ENCODE results near the gene SLC25A34.
A peak's percentile ranks its signal among the peaks of the same experiment; 100 is the strongest.

Gene SLC25A34

GRCh38 chr1:15733726-15734226 is 2.3 kb upstream of the SLC25A34 start:
- DNase-seq, result no peak

DNA sequence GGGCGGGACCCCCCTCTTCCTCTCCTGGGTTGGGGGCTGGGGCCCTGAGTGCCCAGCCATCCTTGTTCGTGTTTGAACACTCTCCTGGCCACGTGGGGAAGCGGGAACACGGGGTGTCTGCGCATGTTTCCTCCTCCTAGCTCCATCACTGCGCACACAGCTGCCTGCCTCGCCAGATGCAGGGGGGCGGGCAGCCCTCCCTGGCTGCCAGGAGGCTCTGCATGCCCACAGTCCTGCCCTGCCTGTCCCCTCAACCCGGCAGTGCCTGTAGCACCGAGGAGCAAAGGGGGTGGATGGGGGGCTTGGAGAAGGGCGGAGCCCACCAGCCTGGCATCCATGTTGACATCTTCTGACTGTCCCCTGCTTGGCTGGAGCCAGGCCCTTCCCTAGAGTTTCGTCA is 1.8 kb upstream of the SLC25A34 start:
- DNase-seq, result no peak

- DNase-seq, result no peak
Measured at GRCh38 chr1:15734901-15735300, 1.2 kb upstream of the SLC25A34 start.

- no peak for DNase-seq
Measured at GRCh38 chr1:15735304-15736037, 587 bp upstream of the SLC25A34 start.

GRCh38 chr1:15736892-15737261 is 819 bp downstream of the SLC25A34 start:
- no peak for DNase-seq

- no peak for DNase-seq
Measured at GRCh38 chr1:15737324-15738319, 1.6 kb downstream of the SLC25A34 start.

GRCh38 chr1:15738416-15739113 is 2.5 kb downstream of the SLC25A34 start:
- no peak for DNase-seq

DNA sequence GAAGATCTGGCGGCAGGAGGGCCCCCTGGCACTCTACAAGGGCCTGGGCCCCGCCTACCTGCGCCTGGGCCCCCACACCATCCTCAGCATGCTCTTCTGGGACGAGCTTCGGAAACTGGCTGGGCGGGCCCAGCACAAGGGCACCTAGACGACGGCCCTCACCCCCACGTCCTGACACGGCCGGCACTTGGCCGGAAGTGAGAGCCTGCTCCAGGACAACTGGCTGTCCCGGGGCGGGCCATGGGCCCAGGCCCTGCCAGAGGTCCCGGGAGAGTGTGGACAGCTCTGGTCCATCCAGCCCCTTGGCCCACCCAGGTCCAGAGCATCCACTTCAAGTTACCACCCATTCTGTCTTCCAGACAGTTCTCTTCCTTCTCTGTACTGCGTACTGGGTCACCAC is 3.2 kb downstream of the SLC25A34 start:
- DNase-seq, result no peak

DNA sequence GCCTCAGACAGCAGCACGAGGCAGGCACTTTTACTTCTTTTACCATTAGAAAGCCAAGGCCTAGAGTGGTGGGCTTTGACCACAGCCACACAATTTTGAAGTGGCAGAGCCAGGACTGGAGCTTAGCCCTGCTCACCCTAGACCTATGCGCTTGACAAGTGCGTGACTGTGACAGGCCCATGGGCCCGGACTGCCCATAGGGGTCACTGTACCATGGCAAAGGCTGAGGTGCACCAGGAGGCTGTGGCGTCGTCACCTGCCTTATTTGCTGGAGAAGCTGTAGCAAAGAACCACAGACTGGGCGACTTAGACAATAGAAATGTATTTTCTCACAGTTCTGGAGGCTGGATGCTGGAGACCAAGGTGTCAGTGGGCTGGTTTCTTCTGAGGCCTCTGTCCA is 3.7 kb downstream of the SLC25A34 start:
- DNase-seq, result no peak

DNA sequence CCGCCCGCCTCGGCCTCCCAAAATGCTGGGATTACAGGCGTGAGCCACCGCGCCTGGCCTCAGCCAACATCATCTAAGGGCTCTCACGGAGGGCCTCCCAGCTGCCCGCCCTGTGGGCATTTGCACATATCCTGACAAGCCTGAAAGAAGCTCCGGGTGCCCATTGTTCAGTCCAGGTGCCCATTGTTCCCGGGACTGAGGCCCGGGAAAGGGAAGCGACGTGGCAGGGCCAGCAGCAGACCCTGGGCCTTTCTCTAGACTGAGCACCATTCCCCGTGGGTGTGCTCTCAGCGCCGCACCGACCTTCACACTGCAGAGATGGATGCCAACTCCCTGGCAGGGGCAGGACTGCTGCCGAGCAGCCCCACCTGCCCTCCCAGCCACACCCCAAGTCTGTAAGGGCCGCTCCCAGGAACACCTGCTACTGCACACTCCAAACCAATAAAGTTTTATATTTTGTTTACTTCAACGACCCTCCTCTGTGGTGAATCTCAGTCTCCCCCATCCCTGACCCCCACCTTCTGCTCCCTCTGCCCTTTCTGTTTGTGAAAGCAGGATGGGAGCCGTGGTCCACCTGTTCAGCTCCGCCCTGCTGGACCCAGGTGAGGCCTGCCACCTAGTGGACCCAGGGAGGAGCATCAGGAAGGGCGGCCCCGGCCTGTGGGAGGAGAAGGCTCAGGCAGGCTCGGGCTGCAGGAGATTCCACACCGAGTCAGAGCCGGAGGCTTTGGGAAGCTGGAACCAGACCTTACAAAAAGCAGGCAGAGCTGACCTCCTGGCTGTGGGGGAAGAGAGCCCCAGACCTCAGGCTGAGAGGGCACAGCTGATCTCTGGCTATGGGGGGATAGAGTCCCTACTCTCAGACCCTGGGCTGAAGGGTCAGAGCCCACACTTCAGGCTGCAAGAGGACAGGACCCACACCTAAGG is 5.1 kb downstream of the SLC25A34 start:
- peak; percentile 47 for DNase-seq

GRCh38 chr1:15742339-15742801 is 6.3 kb downstream of the SLC25A34 start, which contains the start of gene TMEM82:
Gene TMEM82 (plus strand): TSS chr1:15742499. CDS start chr1:15742560, 61 bp downstream.
- no peak for DNase-seq

- DNase-seq, result no peak
Measured at GRCh38 chr1:15744122-15744679, 8.1 kb downstream of the SLC25A34 start.

- DNase-seq, result no peak
Measured at GRCh38 chr1:15747378-15747777, 11.3 kb downstream of the SLC25A34 start.

- no peak for DNase-seq
Measured at GRCh38 chr1:15748264-15748663, 12.2 kb downstream of the SLC25A34 start.

- no peak for DNase-seq
Measured at GRCh38 chr1:15748690-15749398, 12.8 kb downstream of the SLC25A34 start.

DNA sequence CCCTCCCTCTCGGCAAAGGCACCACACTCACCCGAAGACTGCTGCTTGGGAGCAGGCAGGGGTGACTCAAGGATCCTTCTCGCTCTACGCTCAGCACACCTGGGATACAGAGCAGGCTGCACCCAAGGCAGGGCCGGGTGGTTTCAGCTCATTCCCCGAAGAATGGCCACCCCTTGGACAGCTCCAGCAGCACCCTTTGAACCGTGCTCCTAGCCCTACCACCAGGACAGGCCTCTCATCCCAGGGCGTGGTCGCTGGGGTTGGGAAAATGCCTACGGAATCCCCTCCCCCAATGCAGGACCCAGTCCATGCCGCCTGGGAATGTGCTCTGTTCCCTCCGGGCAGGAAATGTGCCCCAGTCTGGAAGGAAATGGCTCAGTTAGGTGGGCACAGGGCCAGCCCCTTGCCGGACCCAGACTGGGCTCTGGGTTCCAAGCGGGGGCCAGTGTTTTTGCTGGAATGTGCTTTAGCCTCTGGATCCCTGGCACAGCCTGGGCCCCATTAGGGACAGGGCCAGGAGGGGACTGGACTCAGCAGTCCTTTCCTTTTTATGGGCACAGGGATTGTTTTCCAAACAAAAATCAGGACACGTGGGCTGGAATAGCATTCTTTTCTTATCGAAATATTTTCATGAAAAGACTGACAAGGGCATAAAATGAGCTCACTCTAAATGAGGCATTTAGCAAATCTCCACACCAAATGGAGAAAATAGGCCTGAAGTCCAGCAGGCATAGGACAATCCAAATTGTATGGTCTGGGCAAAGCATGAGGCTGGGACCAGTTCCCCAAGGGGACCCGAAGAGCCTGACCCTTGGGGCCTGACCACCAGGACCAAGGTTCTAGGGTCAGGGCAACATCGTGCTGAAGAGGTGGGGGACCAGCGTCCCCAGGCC is 13.6 kb downstream of the SLC25A34 start:
- DNase-seq, result no peak

DNA sequence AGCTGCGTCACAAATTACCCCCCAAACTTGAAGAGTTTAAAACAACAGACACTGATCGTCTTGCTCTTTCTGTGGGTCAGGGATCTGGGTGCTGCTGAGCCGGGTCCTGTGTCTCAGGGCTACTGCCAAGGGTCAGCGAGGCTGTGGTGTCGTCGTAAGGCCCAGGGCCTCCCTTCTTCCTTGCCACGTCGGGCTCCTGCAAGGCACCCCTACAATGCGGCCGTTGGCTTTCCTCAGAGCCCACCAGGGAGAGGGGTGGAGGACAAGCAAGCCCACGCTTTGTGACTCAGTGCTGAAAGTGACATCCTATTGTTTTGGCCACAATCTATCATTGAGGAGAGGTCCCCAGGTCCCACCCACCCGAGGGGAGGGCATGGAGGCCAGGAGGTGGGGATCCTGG is 14.9 kb downstream of the SLC25A34 start:
- no peak for DNase-seq

GRCh38 chr1:15751717-15752116 is 15.7 kb downstream of the SLC25A34 start:
- no peak for DNase-seq

- DNase-seq, result no peak
Measured at GRCh38 chr1:15753776-15754175, 17.7 kb downstream of the SLC25A34 start.
